ENCODE data around the gene CNRIP1.

GRCh38 chr2:68294187-68294586, 25.6 kb downstream of the CNRIP1 start:
- TF ChIP-seq NR3C1 (IDR thresholded peaks at IDR 0.05) = no peak
- TF ChIP-seq POLR2A (IDR thresholded peaks at IDR 0.05; ENCODE audit: low read length) = no peak
- TF ChIP-seq RFX5 (IDR thresholded peaks at IDR 0.05) = no peak
- TF ChIP-seq REST (IDR thresholded peaks at IDR 0.05) = no peak
- TF ChIP-seq RARB (CRISPR knock-in tag; IDR thresholded peaks at IDR 0.05) = no peak

Data from A549 (cell line).